Endothelial cell of umbilical vein (primary cell): ENCODE data around the gene SERPINB5. TPM values are rescaled to one million over a fixed set of nuclear protein-coding genes. Genes with fewer than 3 reads are reported as not detected.

Experiments used
- BruUV-seq: library from RNA; stranded (reverse); fragments of 400-500 nt; replicated peaks from 2 replicates; lab custom pipeline; 2021; lab: Mats Ljungman, UMichigan
- CTCF ChIA-PET: fragments of 300-600, 350-600 bp; sonication (Branson Sonifier 250); formaldehyde crosslinking; loops from one replicate; lab custom pipeline; 2021; ENCODE audit warnings: antibody characterized with exemption, inconsistent platforms; lab: Charles Lee
- POLR2A ChIA-PET: fragments of 300-600, 350-600 bp; sonication (Branson Sonifier 250); formaldehyde crosslinking; loops from one replicate; lab custom pipeline; 2021; ENCODE audit warnings: antibody characterized with exemption, inconsistent platforms; lab: Charles Lee
- DNase-seq: peaks from one replicate; pipeline ENCODE4 v3.0.0-alpha.2; 2011; ENCODE audit warnings: low read depth, low spot score
- FAIRE-seq: peaks from 2 replicates; lab custom pipeline; 2011; peaks lifted over from hg19 to GRCh38; lab: Jason Lieb, UNC
- H2AFZ ChIP-seq: 2 replicates; pipeline ENCODE4 v1.6.0; 2012; ENCODE audit warnings: low read depth, low read length, control low read depth, inconsistent platforms
- H3K27ac ChIP-seq: 2 replicates; pipeline ENCODE4 v1.5.1; 2011; ENCODE audit warnings: low read depth, mild to moderate bottlenecking, control low read depth, low read length, moderate library complexity; ENCODE audit not compliant: insufficient read depth
- H3K27me3 ChIP-seq, 2 experiments: 2 replicates each; pipeline versions ENCODE4 v1.6.0 to v1.6.1; 2011; ENCODE audit warnings: low read length in 2 of 2, mixed read lengths in 1 of 2; ENCODE audit not compliant: control insufficient read depth in 2 of 2, insufficient read depth in 2 of 2
- H3K36me3 ChIP-seq, 2 experiments: 2 replicates in 1 of 2; 3 replicates in 1 of 2; pipeline ENCODE4 v1.5.1; 2011; ENCODE audit warnings: low read length in 2 of 2, mild to moderate bottlenecking in 1 of 2, moderate library complexity in 1 of 2; ENCODE audit not compliant: control insufficient read depth in 2 of 2, insufficient read depth in 2 of 2; ENCODE audit errors: extremely low read depth in 1 of 2
- H3K4me1 ChIP-seq: 3 replicates; pipeline ENCODE4 v1.5.1; 2011; ENCODE audit warnings: mild to moderate bottlenecking, low read length; ENCODE audit not compliant: control insufficient read depth, insufficient read depth; ENCODE audit errors: extremely low read depth
- H3K4me2 ChIP-seq: 2 replicates; pipeline ENCODE4 v1.6.1; 2011; ENCODE audit warnings: low read length, control low read depth, mixed read lengths; ENCODE audit not compliant: insufficient read depth
- H3K4me3 ChIP-seq, 3 experiments: fragments of 200-600 bp in 1 of 3; sonication (generic), shearing (Covaris generic) in 1 of 3; replicated peaks in 1 of 3; 2 replicates each; pipeline ENCODE4 v1.5.1; 2011 to 2016; ENCODE audit warnings: control low read depth in 3 of 3, low read length in 3 of 3, mild to moderate bottlenecking in 2 of 3, inconsistent platforms in 1 of 3, low read depth in 1 of 3, moderate library complexity in 1 of 3; ENCODE audit not compliant: insufficient read depth in 1 of 3
- H3K79me2 ChIP-seq: 2 replicates; pipeline ENCODE4 v1.6.0; 2012; ENCODE audit warnings: low read length, inconsistent platforms; ENCODE audit not compliant: control insufficient read depth, insufficient read depth
- H3K9ac ChIP-seq: replicated peaks from 2 replicates; pipeline ENCODE3; 2011; ENCODE audit warnings: low read length, control low read depth; ENCODE audit not compliant: insufficient read depth; ENCODE audit errors: extremely low read depth
- H3K9me1 ChIP-seq: replicated peaks from 3 replicates; pipeline ENCODE4 v1.6.0; 2011; ENCODE audit warnings: mild to moderate bottlenecking, low read length; ENCODE audit not compliant: control insufficient read depth, insufficient read depth; ENCODE audit errors: extremely low read depth
- H3K9me3 ChIP-seq: replicated peaks from 2 replicates; pipeline ENCODE4 v1.5.1; 2012; ENCODE audit warnings: low read length, inconsistent platforms; ENCODE audit not compliant: control insufficient read depth, insufficient read depth
- H4K20me1 ChIP-seq: replicated peaks from 2 replicates; pipeline ENCODE3; 2011; ENCODE audit warnings: mild to moderate bottlenecking, low read length; ENCODE audit not compliant: control insufficient read depth, insufficient read depth; ENCODE audit errors: extremely low read depth
- CTCF ChIP-seq, 2 donors: IDR thresholded peaks; 1 replicate in 1 of 2; 2 replicates in 1 of 2; pipeline ENCODE4 v1.5.1; 2011; ENCODE audit warnings: low read length in 2 of 2, mild to moderate bottlenecking in 2 of 2, moderate library complexity in 2 of 2, control low read depth in 1 of 2, inconsistent platforms in 1 of 2, low read depth in 1 of 2; ENCODE audit not compliant: insufficient read depth in 1 of 2; ENCODE audit errors: extremely low read depth in 1 of 2
- EZH2 ChIP-seq: IDR thresholded peaks from 2 replicates; pipeline ENCODE4 v1.6.1; 2012; ENCODE audit warnings: borderline replicate concordance, low read depth, mild to moderate bottlenecking, moderate library complexity, low read length, inconsistent platforms; ENCODE audit not compliant: severe bottlenecking
- FOS ChIP-seq: IDR thresholded peaks from 2 replicates; pipeline ENCODE4 v1.6.1; 2011; ENCODE audit warnings: mild to moderate bottlenecking, low read length, moderate library complexity, borderline replicate concordance; ENCODE audit not compliant: insufficient read depth
- GATA2 ChIP-seq: IDR thresholded peaks from 2 replicates; pipeline ENCODE4 v1.7.0; 2011; ENCODE audit warnings: low read depth, mild to moderate bottlenecking, moderate library complexity, mixed read lengths, low read length; ENCODE audit not compliant: insufficient read length, insufficient read depth
- JUN ChIP-seq: IDR thresholded peaks from 2 replicates; pipeline ENCODE4 v1.6.1; 2011; ENCODE audit warnings: borderline replicate concordance, low read depth; ENCODE audit not compliant: insufficient read length, insufficient read depth
- MAX ChIP-seq: IDR thresholded peaks from 2 replicates; pipeline ENCODE4 v1.6.1; 2011; ENCODE audit not compliant: insufficient read depth, insufficient read length
- MYC ChIP-seq: IDR thresholded peaks from one replicate; pipeline ENCODE4 v1.6.1; 2011; ENCODE audit warnings: mild to moderate bottlenecking, low read depth, low read length
- POLR2A ChIP-seq: IDR thresholded peaks from 2 replicates; pipeline ENCODE4 v1.6.1; 2012; ENCODE audit warnings: low read depth, mild to moderate bottlenecking, control low read depth, low read length
- POLR2AphosphoS5 ChIP-seq: IDR thresholded peaks from 2 replicates; pipeline ENCODE4 v1.6.1; 2012; ENCODE audit warnings: low read depth, mild to moderate bottlenecking, control low read depth, low read length, moderate library complexity; ENCODE audit not compliant: insufficient read depth
- dilution Hi-C: fragments of 300-500 bp; cut with MboI; formaldehyde crosslinking; loops from one replicate; pipeline ENCODE4 v1.15.0; 2019; ENCODE audit warnings: low sequenced_read_pairs; ENCODE audit not compliant: extremely low pct_ligation_motif_present
- intact Hi-C: fragments of 100-400 bp; cut with micrococcal nuclease; formaldehyde crosslinking; loops from one replicate; pipeline ENCODE4 v1.10.0; 2022
- polyA plus RNA-seq, 4 experiments: library from polyadenylated mRNA; depleted of rRNA in 3 of 4; stranded (reverse) in 3 of 4; unstranded in 1 of 4; fragments of >200 nt; gene quantifications; 2 replicates each; pipeline versions ENCODE4 v1.2.1 to v1.2.3, GENCODE V29; 2011 to 2012; ENCODE audit warnings: missing spikeins in 1 of 4
- total RNA-seq: library from RNA; stranded (reverse); gene quantifications from 2 replicates; pipeline ENCODE4 v1.2.3, GENCODE V29; 2021

Gene SERPINB5
- total and polyA plus RNA-seq, 2 donors (not counting 3 experiments of a cell fraction or from before 2014, with no cell fraction given) = not detected

DNA sequence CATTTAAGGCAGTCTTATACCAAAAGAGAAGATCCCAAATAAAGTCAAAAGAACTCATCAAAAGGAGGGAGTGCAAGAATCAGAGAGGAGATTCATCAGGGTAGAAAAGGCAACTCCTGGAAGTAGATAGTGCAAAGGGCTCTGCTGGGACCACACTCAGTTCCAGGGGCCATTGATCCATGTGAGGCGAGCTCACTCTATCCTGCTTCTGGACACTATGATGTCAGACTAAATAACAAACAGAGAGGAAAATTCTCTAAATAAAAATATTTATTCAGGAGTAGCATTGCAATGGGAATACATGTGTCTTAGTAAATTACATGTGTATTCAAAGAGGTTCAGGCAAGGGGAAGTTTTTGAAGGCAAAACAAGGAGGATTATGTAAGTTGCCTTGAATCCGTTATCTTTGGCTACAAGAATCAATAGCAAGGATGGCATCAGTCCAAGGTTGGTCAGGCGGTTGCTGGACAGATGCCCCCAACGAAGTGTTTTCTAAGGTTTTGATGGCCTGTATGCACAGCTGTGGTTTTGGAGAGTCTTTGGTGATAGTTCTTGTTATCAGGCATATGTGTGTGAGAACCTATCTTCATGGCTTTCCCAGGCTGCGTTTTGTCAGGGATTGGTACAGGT, 52.2 kb downstream of the SERPINB5 start:
- H3K27me3 ChIP-seq = no peaks in the 10 kb centered on the region
- DNase-seq (no peak), FAIRE-seq (no peak)
- dilution Hi-C loops (no loop called here), intact Hi-C loops (no loop called here)
- H3K9ac ChIP-seq = no peak overlapping the region
- POLR2A ChIA-PET = no interaction called here
- H3K36me3 ChIP-seq = no peaks in the 10 kb centered on the region
- TF ChIP-seq EZH2 (no peak), CTCF (IDR thresholded peaks at IDR 0.05; ENCODE audit: extremely low read depth in 1 of 2, insufficient read depth in 1 of 2, low read depth in 1 of 2, low read length in 2 of 2) (no peak), MYC (no peak), POLR2A (no peak), JUN (no peak), GATA2 (no peak), FOS (no peak), MAX (no peak), POLR2AphosphoS5 (no peak)
- H3K79me2 ChIP-seq = no peaks in the 10 kb centered on the region
- no peaks in the 10 kb centered on the region for H3K9me1 ChIP-seq
- H3K4me3 ChIP-seq = no peak overlapping the region
- H3K4me1 ChIP-seq = no peaks in the 10 kb centered on the region
- H3K4me2 ChIP-seq = no peak overlapping the region
- no peak overlapping the region for H3K27ac ChIP-seq
- no peaks in the 10 kb centered on the region for H3K9me3 ChIP-seq
- BruUV-seq = no TSS peak
- H4K20me1 ChIP-seq = no peaks in the 10 kb centered on the region
- H2AFZ ChIP-seq = no peak overlapping the region
- CTCF ChIA-PET = interaction anchor here (1.3 to 4.9 kb wide), 2 partner anchors 12 to 315 kb away, joined by 4 to 29 read pairs; no protein-coding TSS in a partner anchor
